Spleen (tissue), 11 donors: ENCODE data around the gene NRG3. TPM values are rescaled to one million over a fixed set of nuclear protein-coding genes. Genes with fewer than 3 reads are reported as not detected.

Source experiments
- DNase-seq: peaks from one replicate; pipeline ENCODE4 v3.0.0-alpha.2; 2020
- H3K27ac ChIP-seq, 8 donors: fragments of 200-600 bp; sonication (generic) in 7 of 8; 1 replicate in 4 of 8; 2 replicates in 4 of 8; pipeline versions ENCODE4 v1.5.0 to v1.8.0; 2016 to 2021; ENCODE audit warnings: inconsistent platforms in 4 of 8, mild to moderate bottlenecking in 4 of 8, moderate library complexity in 1 of 8
- H3K27me3 ChIP-seq, 7 donors: fragments of 200-600 bp; sonication (generic) in 6 of 7; replicated peaks in 1 of 7; 1 replicate in 4 of 7; 2 replicates in 3 of 7; pipeline versions ENCODE4 v1.5.0 to v1.8.0; 2016 to 2021; ENCODE audit warnings: inconsistent platforms in 3 of 7, mild to moderate bottlenecking in 1 of 7
- H3K36me3 ChIP-seq, 6 donors: fragments of 200-600 bp; sonication (generic) in 5 of 6; 1 replicate in 4 of 6; 2 replicates in 2 of 6; pipeline versions ENCODE4 v1.5.0 to v1.8.0; 2016 to 2021; ENCODE audit warnings: inconsistent platforms in 2 of 6
- H3K4me1 ChIP-seq, 6 donors: fragments of 200-600 bp; sonication (generic) in 5 of 6; 1 replicate in 3 of 6; 2 replicates in 3 of 6; pipeline versions ENCODE4 v1.5.0 to v1.8.0; 2016 to 2021; ENCODE audit warnings: inconsistent platforms in 3 of 6
- H3K4me3 ChIP-seq, 8 donors: fragments of 200-600 bp; sonication (generic) in 7 of 8; 1 replicate in 4 of 8; 2 replicates in 4 of 8; pipeline versions ENCODE4 v1.5.0 to v1.8.0; 2016 to 2021; ENCODE audit warnings: inconsistent platforms in 4 of 8, mild to moderate bottlenecking in 4 of 8, moderate library complexity in 2 of 8
- H3K9me3 ChIP-seq, 8 donors: fragments of 200-600 bp; sonication (generic) in 7 of 8; 1 replicate in 4 of 8; 2 replicates in 4 of 8; pipeline versions ENCODE4 v1.5.0 to v1.8.0; 2016 to 2021; ENCODE audit warnings: inconsistent platforms in 4 of 8
- CTCF ChIP-seq, 11 experiments: fragments of 200-600 bp in 7 of 11; fragments of 450-650 bp in 4 of 11; sonication (generic) in 4 of 11; IDR thresholded peaks in 8 of 11; conservative IDR thresholded peaks in 3 of 11; 1 replicate in 7 of 11; 2 replicates in 4 of 11; pipeline versions ENCODE4 v1.4.0 to v1.8.0; 2016 to 2021; ENCODE audit warnings: antibody characterized with exemption in 11 of 11, inconsistent platforms in 4 of 11, mild to moderate bottlenecking in 1 of 11
- POLR2A ChIP-seq, 3 donors: fragments of 450-650 bp; IDR thresholded peaks; one replicate each; pipeline ENCODE4 v1.5.1; 2017; ENCODE audit warnings: antibody characterized with exemption in 3 of 3, mild to moderate bottlenecking in 1 of 3
- POLR2AphosphoS5 ChIP-seq, 3 donors: sonication (generic); formaldehyde crosslinking; IDR thresholded peaks; one replicate each; pipeline ENCODE4 v1.5.1; 2017; ENCODE audit warnings: antibody characterized with exemption in 3 of 3
- WGBS, 5 donors: extraction: QIAGEN DNeasy Blood & Tissue Kit in 3 of 5; methylation state at CpG; one replicate each; pipeline versions ENCODE4 v1.1.5 to v1.1.7; 2013 to 2018; 5-methylcytosine and 5-hydroxymethylcytosine counted together
- intact Hi-C: fragments of 100-400 bp; cut with DNase I; formaldehyde crosslinking; loops from one replicate; pipeline ENCODE4 v1.15.0; 2023; ENCODE audit warnings: low total_unique reads
- polyA plus RNA-seq, 3 donors: library from polyadenylated mRNA; stranded (reverse); fragments of 200-250 nt; gene quantifications; one replicate each; pipeline ENCODE4 v1.2.1, GENCODE V29; 2013
- total RNA-seq, 7 donors: library from RNA; depleted of rRNA in 3 of 7; stranded (reverse); fragments of >200 nt in 3 of 7; fragmentation: NEBNext Ultra II Directional in 4 of 7; extraction: Animal tissue kit (Norgen Biotek cat#: 25700) in 4 of 7; gene quantifications; one replicate each; pipeline versions ENCODE4 v1.1.0 to v1.2.1, GENCODE V29; 2016 to 2021
- donor health status: healthy with polysubstance abuse.
- donor health status: DM: no; HTN: no; CAD: no; lungs with moderate emphysema.
- donor health status: DM: no; HTN: no; CAD: no.
- donor health status: Bipolar disorder and iron deficiency.
- donor health status: healthy.
- donor health status: DM: no; HTN: no; CAD: no.
- donor health status: DM: yes; HTN: yes; CAD: no.

Gene NRG3
- total and polyA plus RNA-seq, 10 donors = 0.10 to 0.22 (median 0.21) TPM; not detected in 7

- intact Hi-C loops = no loop called here
- Histone ChIP-seq H3K27ac (no peak overlapping the region), H3K27me3 (no peaks in the 10 kb centered on the region), H3K4me3 (no peak overlapping the region), H3K4me1 (no peaks in the 10 kb centered on the region), H3K9me3 (peaks cover 0 to 73% (median 52%) of the 10 kb centered on the region in 8 donors), H3K36me3 (no peaks in the 10 kb centered on the region)
- TF ChIP-seq CTCF (IDR thresholded peaks at IDR 0.05 in 8 of 11, conservative IDR thresholded peaks at IDR 0.05 in 3 of 11) (no peak), POLR2A (IDR thresholded peaks at IDR 0.05) (no peak)
- DNase-seq = no peak
Measured at GRCh38 chr10:82429302-82429701, 554.3 kb downstream of the NRG3 start.

- H3K4me3 ChIP-seq = no peak overlapping the region
- 80 to 93% (median 90%) methylated on average over 1 of the region's 1 CpG for WGBS, 5 donors
- H3K27ac ChIP-seq = no peak overlapping the region
Measured at GRCh38 chr10:82438277-82438676, 563.3 kb downstream of the NRG3 start.

GRCh38 chr10:82440775-82441174, 565.8 kb downstream of the NRG3 start:
- Histone ChIP-seq H3K27me3 (no peaks in the 10 kb centered on the region), H3K27ac (no peak overlapping the region), H3K4me3 (no peak overlapping the region), H3K36me3 (no peaks in the 10 kb centered on the region), H3K9me3 (peaks cover 0 to 30% (median 20%) of the 10 kb centered on the region in 8 donors), H3K4me1 (no peaks in the 10 kb centered on the region)
- intact Hi-C loops = no loop called here
- TF ChIP-seq POLR2A (IDR thresholded peaks at IDR 0.05) (no peak), POLR2AphosphoS5 (IDR thresholded peaks at IDR 0.05) (no peak), CTCF (IDR thresholded peaks at IDR 0.05 in 8 of 11, conservative IDR thresholded peaks at IDR 0.05 in 3 of 11) (no peak)
- DNase-seq = no peak

More at GRCh38 chr10:82438277-82438676, 563.3 kb downstream of the NRG3 start:
- intact Hi-C loops = no loop called here
- Histone ChIP-seq H3K4me1 (no peaks in the 10 kb centered on the region), H3K9me3 (peaks cover 0 to 50% (median 30%) of the 10 kb centered on the region in 8 donors), H3K27me3 (no peaks in the 10 kb centered on the region), H3K36me3 (no peaks in the 10 kb centered on the region)
- DNase-seq = peak; percentile 51
- TF ChIP-seq CTCF (IDR thresholded peaks at IDR 0.05 in 8 of 11, conservative IDR thresholded peaks at IDR 0.05 in 3 of 11) (no peak), POLR2AphosphoS5 (IDR thresholded peaks at IDR 0.05) (no peak), POLR2A (IDR thresholded peaks at IDR 0.05) (no peak)

DNA sequence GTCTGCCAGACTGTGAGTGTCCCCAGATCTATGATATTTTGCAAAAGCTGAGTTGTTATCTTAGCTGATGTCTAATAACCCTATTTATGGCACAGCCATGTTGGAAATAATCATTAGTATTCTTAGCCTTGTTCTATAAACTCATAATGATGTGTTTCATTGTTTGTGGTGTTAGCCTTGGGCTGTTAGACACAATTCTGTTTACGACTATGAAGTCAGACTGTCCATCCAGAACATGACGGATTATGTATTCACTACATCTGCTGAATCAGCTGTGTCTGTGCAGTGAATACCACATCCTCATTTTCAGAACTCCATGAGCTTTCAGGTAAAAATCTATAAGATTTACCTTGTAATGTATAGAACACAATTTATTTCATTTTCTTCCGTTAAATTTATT, 577.1 kb downstream of the NRG3 start:
- no peak overlapping the region for H3K4me3 ChIP-seq
- no peaks in the 10 kb centered on the region for H3K9me3 ChIP-seq
- no peaks in the 10 kb centered on the region for H3K4me1 ChIP-seq
- no peak overlapping the region for H3K27ac ChIP-seq
- no peak for TF ChIP-seq CTCF (IDR thresholded peaks at IDR 0.05 in 8 of 11, conservative IDR thresholded peaks at IDR 0.05 in 3 of 11)
- TF ChIP-seq POLR2AphosphoS5 (IDR thresholded peaks at IDR 0.05) = no peak
- no peak for TF ChIP-seq POLR2A (IDR thresholded peaks at IDR 0.05)
- 74 to 85% (median 81%) methylated on average over 3 of the region's 3 CpGs for WGBS, 5 donors
- no peaks in the 10 kb centered on the region for H3K36me3 ChIP-seq
- no peak for DNase-seq
- intact Hi-C loops = no loop called here
- H3K27me3 ChIP-seq = no peaks in the 10 kb centered on the region
